ENCODE measurements around the gene MOB3A.

DNA sequence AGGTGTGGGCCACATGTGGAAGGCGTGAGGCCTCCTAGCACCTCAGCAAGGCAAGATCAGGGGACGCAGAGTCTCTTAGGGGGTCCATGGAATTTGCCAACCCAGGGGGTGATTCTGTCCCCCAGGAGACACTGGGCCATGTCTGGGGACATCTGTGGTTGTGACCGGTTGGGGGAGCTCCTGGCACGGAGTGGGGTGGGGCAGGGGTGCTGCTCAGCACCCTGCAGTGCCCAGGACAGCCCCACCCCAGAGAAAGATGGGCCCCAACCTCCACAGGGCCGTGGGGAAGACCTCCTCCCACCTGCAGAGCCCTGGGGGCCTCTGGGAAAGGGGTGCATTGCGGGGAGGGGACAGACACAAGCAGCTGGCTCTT lies 49.1 kb downstream of the MOB3A start:
- no peak for TF ChIP-seq CTCF (IDR thresholded peaks at IDR 0.05)
- no peak for TF ChIP-seq POLR2A (IDR thresholded peaks at IDR 0.05)

Data from body of pancreas (tissue), 4 donors.